Left ventricle myocardium inferior (tissue), 1 donor: Measurements from ENCODE around the gene DDN. TPM values are rescaled to one million over a fixed set of nuclear protein-coding genes. Genes with fewer than 3 reads are reported as not detected.
A peak's percentile ranks its signal among the peaks of the same experiment; 100 is the strongest.

Experiments
- DNase-seq: peaks from one replicate; pipeline ENCODE4 v3.0.0-alpha.2; 2020
- H3K27ac ChIP-seq: fragments of 200-600 bp; replicated peaks from 2 replicates; pipeline ENCODE4 v1.8.0; 2021
- H3K27me3 ChIP-seq: fragments of 200-600 bp; 2 replicates; pipeline ENCODE4 v1.8.0; 2021; ENCODE audit warnings: low read depth
- H3K36me3 ChIP-seq: fragments of 200-600 bp; 2 replicates; pipeline ENCODE4 v1.8.0; 2021
- H3K4me1 ChIP-seq: fragments of 200-600 bp; 2 replicates; pipeline ENCODE4 v1.8.0; 2021
- H3K4me3 ChIP-seq: fragments of 200-600 bp; 2 replicates; pipeline ENCODE4 v1.8.0; 2021; ENCODE audit warnings: mild to moderate bottlenecking, moderate library complexity
- H3K9me3 ChIP-seq: fragments of 200-600 bp; replicated peaks from 2 replicates; pipeline ENCODE4 v1.8.0; 2021
- intact Hi-C: fragments of 100-400 bp; cut with micrococcal nuclease; formaldehyde crosslinking; loops from one replicate; pipeline ENCODE4 v1.11.0; 2022
- total RNA-seq: library from RNA; stranded (reverse); fragmentation: NEBNext Ultra II Directional; extraction: Animal tissue kit (Norgen Biotek cat#: 25700); gene quantifications from one replicate; pipeline ENCODE4 v1.2.1, GENCODE V29; 2021
- TF ChIP-seq, protein P1 (sequence below): fragments of 200-600 bp; IDR thresholded peaks from 2 replicates; pipeline ENCODE4 v1.8.0; 2021; ENCODE audit warnings: antibody characterized with exemption, mild to moderate bottlenecking, borderline replicate concordance
- donor health status: DM: no; HTN: yes; CAD: no; lungs with severe emphysema.

The DDN gene
- total RNA-seq, 1 donor from 2014 or later, result 1.4 TPM

DNA sequence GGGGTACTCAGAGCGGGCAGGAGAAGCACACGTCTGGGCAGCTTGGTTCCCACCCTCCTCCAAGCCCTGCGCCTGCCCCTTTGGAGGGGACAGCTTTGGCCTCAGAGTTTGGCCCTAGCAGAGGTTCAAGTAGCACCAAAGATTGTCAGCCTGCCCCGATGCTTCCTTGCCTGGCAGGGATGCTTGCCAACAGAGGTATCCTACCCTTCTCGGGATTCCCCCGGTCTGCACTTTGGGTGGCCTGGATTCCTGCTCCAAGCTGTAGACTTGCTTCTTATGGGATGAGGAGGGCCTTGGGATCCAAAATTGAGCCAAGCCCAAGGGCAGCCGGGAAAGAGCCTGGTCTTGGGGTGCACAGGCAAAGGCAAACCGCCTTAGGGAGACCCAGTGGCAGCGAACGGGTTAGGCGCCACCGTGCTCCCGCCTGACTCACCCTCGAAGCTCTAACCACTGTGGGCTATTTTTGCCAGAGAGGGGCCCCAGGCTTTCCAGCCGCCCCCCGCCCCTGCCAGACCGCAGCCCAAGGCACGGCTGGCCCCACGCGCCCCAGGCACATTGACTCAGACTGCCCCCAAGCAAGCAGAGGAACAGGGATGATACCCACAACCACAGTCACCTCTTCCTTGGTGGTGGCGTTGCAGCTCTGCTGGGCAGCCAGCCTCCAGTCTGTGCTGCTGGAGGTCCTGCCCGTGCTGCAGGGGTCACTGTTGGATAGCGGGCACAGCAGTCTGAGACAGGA lies 26.8 kb downstream of the DDN start:
- Histone ChIP-seq H3K27me3 (peaks cover 94% of the 10 kb centered on the region), H3K27ac (no peak overlapping the region), H3K9me3 (no peaks in the 10 kb centered on the region), H3K36me3 (no peaks in the 10 kb centered on the region), H3K4me3 (no peak overlapping the region), H3K4me1 (peaks cover 35% of the 10 kb centered on the region)
- no peak for DNase-seq
- TF ChIP-seq, protein P1, sequence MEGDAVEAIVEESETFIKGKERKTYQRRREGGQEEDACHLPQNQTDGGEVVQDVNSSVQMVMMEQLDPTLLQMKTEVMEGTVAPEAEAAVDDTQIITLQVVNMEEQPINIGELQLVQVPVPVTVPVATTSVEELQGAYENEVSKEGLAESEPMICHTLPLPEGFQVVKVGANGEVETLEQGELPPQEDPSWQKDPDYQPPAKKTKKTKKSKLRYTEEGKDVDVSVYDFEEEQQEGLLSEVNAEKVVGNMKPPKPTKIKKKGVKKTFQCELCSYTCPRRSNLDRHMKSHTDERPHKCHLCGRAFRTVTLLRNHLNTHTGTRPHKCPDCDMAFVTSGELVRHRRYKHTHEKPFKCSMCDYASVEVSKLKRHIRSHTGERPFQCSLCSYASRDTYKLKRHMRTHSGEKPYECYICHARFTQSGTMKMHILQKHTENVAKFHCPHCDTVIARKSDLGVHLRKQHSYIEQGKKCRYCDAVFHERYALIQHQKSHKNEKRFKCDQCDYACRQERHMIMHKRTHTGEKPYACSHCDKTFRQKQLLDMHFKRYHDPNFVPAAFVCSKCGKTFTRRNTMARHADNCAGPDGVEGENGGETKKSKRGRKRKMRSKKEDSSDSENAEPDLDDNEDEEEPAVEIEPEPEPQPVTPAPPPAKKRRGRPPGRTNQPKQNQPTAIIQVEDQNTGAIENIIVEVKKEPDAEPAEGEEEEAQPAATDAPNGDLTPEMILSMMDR, result no peak
- intact Hi-C loops, result no loop called here

DNA sequence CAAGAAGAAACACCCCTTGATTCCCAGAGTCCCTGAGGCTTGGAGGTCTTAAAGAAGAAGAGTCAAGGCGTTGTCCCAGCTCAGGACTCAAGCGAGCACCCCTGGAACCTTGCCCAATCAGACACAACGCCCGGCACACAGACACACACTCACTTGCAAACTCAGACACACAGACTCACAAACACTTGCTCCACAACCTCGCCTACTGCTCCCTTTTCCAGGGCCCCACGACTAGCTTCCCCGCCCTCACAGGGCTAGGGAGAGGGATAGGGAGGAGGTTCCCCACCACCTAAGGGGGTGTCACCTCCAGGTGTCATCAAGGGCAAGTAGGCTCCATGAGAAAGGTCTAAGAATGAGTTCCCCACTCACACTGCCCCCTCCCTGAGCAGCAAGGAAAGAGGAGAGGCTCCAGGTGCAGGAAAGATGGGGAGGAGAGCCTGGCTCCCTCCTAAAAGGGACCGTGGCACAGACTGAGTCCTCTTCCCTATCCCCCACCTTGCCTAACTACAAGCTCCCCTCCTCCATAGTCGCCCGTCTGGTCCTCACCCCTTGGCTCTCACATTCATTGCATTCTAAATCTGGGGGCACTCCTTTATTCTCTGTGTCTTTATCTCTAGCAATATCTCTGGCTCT lies 28.4 kb downstream of the DDN start:
- Histone ChIP-seq H3K27me3 (peaks cover 87% of the 10 kb centered on the region), H3K9me3 (no peaks in the 10 kb centered on the region)

DNA sequence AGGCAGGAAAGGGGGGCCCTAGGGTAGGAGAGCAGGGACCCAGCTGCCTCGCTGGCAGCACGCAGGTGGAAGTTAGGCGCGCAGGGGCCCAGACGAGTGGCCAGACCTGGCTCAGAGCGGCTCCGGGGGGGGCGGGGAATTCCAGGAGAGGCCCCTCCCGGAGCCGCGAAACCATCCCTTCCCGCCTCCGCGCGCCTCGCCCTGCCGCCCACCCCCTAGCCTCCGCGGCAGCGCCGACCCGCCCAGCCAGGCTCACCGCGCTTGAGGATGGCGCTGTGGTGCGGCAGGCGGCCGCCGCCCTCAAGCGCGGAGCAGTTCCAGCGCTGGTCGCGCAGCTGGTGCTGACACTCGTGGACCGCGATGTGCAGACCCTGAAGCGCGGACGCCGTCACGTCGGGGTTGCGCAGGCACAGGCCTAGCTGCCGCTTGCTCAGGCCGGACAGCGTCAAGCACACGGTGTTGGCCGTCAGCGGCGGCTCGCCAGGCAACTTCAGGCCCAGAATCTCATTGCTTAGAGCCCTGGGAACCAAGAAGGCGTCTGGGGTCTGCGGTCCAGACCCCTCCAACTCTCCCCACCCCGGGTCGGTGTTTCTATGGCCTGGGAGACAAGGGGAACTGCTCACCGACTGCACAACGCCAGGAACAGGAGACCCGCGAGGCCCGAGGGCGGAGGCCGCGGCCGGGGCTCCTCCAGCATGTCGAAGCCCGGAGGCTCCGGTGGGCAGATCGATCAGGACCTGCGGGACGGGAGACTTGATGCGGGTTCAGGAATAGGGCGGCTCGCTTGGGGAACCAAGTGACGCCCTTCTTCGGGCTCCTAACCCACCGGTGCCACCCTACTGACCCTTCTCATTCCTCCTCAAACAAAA lies 29.1 kb downstream of the DDN start:
- Histone ChIP-seq H3K36me3 (no peaks in the 10 kb centered on the region), H3K9me3 (no peaks in the 10 kb centered on the region), H3K4me3 (peak overlapping the region; percentile 55), H3K27me3 (peaks cover 80% of the 10 kb centered on the region), H3K4me1 (peaks cover 35% of the 10 kb centered on the region), H3K27ac (no peak overlapping the region)
- TF ChIP-seq, protein P1, result no peak
- DNase-seq, result no peak
- intact Hi-C loops, result no loop called here

More for the DNA sequence above, 28.4 kb downstream of the DDN start:
- DNase-seq, result no peak
- H3K4me1 ChIP-seq, result peaks cover 35% of the 10 kb centered on the region
- no peaks in the 10 kb centered on the region for H3K36me3 ChIP-seq
- H3K4me3 ChIP-seq, result peak overlapping the region; percentile 55
- H3K27ac ChIP-seq, result no peak overlapping the region
- TF ChIP-seq, protein P1, result no peak
- intact Hi-C loops, result no loop called here

DNA sequence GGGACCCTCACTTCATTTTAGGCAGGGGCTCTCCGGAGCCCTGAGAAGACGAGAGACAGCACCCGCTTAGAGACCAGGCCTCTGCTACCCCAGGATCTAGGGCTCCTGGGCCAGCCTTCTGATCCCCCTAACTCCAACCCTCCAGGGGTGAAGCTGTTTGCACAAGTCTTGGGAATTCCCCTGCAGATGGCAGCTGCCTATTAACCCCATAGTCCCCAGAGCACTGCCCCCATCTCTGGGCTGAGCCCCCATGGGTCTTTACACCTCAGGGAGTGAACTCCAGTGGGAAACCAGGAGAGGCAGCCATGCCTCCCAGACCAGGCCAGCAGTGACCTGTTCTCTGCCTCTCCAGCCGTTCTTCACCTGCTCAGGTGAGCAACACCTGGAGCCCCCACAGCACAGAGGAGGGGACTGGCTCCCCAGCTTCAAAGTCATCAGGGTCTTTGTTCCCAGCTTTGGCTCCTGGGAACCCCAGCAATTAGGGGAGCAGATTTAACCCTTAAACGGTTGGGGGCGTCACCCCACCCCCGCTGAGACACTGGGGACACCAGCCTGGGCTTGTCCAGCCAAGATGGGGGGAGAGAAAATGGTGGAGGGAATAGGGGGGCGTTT lies 29.9 kb downstream of the DDN start:
- no peak overlapping the region for H3K27ac ChIP-seq
- H3K36me3 ChIP-seq, result no peaks in the 10 kb centered on the region
- H3K4me1 ChIP-seq, result peaks cover 34% of the 10 kb centered on the region
- no peaks in the 10 kb centered on the region for H3K9me3 ChIP-seq
- intact Hi-C loops, result no loop called here
- TF ChIP-seq, protein P1, result no peak
- H3K27me3 ChIP-seq, result peaks cover 72% of the 10 kb centered on the region
- DNase-seq, result no peak
- peak overlapping the region; percentile 55 for H3K4me3 ChIP-seq

DNA sequence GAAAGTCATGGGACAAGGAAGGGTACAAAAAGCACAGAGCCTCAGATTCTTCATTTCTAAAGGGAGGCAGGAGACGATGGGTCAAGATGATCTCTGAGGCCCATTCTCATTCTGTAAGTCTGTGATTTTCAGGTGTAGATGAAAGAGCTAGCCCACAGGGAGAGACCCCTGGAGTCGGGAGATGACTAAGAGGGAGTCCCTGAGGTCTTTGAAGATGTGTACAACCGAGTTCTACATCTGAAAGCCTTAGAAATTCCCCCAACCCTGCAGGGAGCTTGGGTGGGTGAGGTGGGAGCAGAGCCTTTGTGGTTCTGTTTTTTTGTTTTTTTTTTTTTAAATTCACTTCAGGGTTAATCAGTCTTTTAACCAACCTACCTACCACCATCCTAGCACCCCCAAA lies 30.7 kb downstream of the DDN start:
- no peak for DNase-seq
- Histone ChIP-seq H3K27ac (no peak overlapping the region), H3K4me3 (no peak overlapping the region), H3K27me3 (peaks cover 64% of the 10 kb centered on the region), H3K4me1 (peaks cover 30% of the 10 kb centered on the region), H3K36me3 (no peaks in the 10 kb centered on the region), H3K9me3 (no peaks in the 10 kb centered on the region)
- TF ChIP-seq, protein P1, result no peak
- intact Hi-C loops, result no loop called here
